MM.1S (cell line): Measurements from ENCODE around the gene NANS.

ENCODE experiments used
- DNase-seq: peaks from one replicate; pipeline ENCODE4 v3.0.0-alpha.2; 2015
- H2AFZ ChIP-seq: fragments of 300-600 bp; sonication (generic); 2 replicates; pipeline ENCODE4 v1.6.0; 2016; ENCODE audit warnings: antibody characterized with exemption, low read length
- H3F3A ChIP-seq: fragments of 300-600 bp; sonication (generic); 2 replicates; pipeline ENCODE4 v1.6.1; 2016; ENCODE audit warnings: mild to moderate bottlenecking, antibody characterized with exemption, low read length, moderate library complexity, mixed read lengths; ENCODE audit not compliant: insufficient read depth
- H3K27ac ChIP-seq: fragments of 300-600 bp; sonication (generic); 2 replicates; pipeline ENCODE4 v1.5.1; 2016; ENCODE audit warnings: mild to moderate bottlenecking, low read length
- H3K27me3 ChIP-seq: fragments of 300-600 bp; sonication (generic); replicated peaks from 2 replicates; pipeline ENCODE4 v1.6.0; 2016; ENCODE audit warnings: low read length; ENCODE audit not compliant: insufficient read depth
- H3K36me3 ChIP-seq: fragments of 300-600 bp; sonication (generic); replicated peaks from 2 replicates; pipeline ENCODE4 v1.6.1; 2016; ENCODE audit warnings: mild to moderate bottlenecking, low read length, mixed read lengths; ENCODE audit not compliant: insufficient read depth
- H3K4me1 ChIP-seq: fragments of 300-600 bp; sonication (generic); 2 replicates; pipeline ENCODE4 v1.6.1; 2016; ENCODE audit warnings: low read length, mixed read lengths
- H3K4me2 ChIP-seq: fragments of 300-600 bp; sonication (generic); 2 replicates; pipeline ENCODE4 v1.6.0; 2016; ENCODE audit warnings: low read depth, low read length
- H3K4me3 ChIP-seq: fragments of 300-600 bp; sonication (generic); 2 replicates; pipeline ENCODE4 v1.5.1; 2016; ENCODE audit warnings: low read length, mixed read lengths
- H3K79me2 ChIP-seq: fragments of 300-600 bp; sonication (generic); 2 replicates; pipeline ENCODE4 v1.6.1; 2016; ENCODE audit warnings: mixed run types, low read length, mixed read lengths
- H3K9ac ChIP-seq: fragments of 300-600 bp; sonication (generic); 2 replicates; pipeline ENCODE4 v1.6.1; 2016; ENCODE audit warnings: low read length, mixed read lengths
- H3K9me2 ChIP-seq: fragments of 300-600 bp; sonication (generic); replicated peaks from 2 replicates; pipeline ENCODE4 v1.6.1; 2016; ENCODE audit warnings: mild to moderate bottlenecking, low read length, mixed read lengths; ENCODE audit not compliant: insufficient read depth
- H3K9me3 ChIP-seq: fragments of 300-600 bp; sonication (generic); replicated peaks from 2 replicates; pipeline ENCODE4 v1.6.1; 2016; ENCODE audit warnings: mild to moderate bottlenecking, low read length, mixed read lengths; ENCODE audit not compliant: insufficient read depth
- H4K20me1 ChIP-seq: fragments of 300-600 bp; sonication (generic); 2 replicates; pipeline ENCODE4 v1.6.1; 2016; ENCODE audit warnings: mild to moderate bottlenecking, low read length, moderate library complexity, mixed read lengths; ENCODE audit not compliant: insufficient read depth
- EZH2 ChIP-seq: fragments of 300-600 bp; sonication (generic); optimal IDR thresholded peaks from 2 replicates; pipeline ENCODE3; 2017; ENCODE audit warnings: low read depth, mild to moderate bottlenecking, antibody characterized with exemption, low read length, mixed read lengths
- EZH2phosphoT487 ChIP-seq: fragments of 300-600 bp; sonication (generic); IDR thresholded peaks from 2 replicates; pipeline ENCODE4 v1.6.1; 2018; ENCODE audit warnings: antibody characterized with exemption, low read length
- TF ChIP-seq, protein P1 (sequence below): fragments of 300-600 bp; sonication (generic); IDR thresholded peaks from 2 replicates; pipeline ENCODE4 v1.5.1; 2016; ENCODE audit warnings: antibody characterized with exemption, low read length, mixed read lengths

The NANS gene

GRCh38 chr9:98080326-98080725, 23.8 kb downstream of the NANS start:
- no peaks in the 10 kb centered on the region for H3F3A ChIP-seq
- no peak overlapping the region for H3K27ac ChIP-seq
- H3K36me3 ChIP-seq: peaks cover 7% of the 10 kb centered on the region

DNA sequence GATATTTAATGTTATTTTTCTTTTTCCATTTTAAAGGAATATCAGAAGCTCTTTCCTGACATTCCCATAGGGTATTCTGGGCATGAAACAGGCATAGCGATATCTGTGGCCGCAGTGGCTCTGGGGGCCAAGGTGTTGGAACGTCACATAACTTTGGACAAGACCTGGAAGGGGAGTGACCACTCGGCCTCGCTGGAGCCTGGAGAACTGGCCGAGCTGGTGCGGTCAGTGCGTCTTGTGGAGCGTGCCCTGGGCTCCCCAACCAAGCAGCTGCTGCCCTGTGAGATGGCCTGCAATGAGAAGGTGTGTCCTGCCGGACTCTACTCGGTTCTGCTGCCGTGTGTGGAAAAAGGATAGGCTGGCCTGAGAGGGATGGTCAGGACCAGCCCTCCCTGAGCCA, 24.2 kb downstream of the NANS start:
- H3F3A ChIP-seq: no peaks in the 10 kb centered on the region
- no peak overlapping the region for H3K9ac ChIP-seq
- no peak overlapping the region for H3K4me2 ChIP-seq
- H3K27me3 ChIP-seq: no peaks in the 10 kb centered on the region
- no peaks in the 10 kb centered on the region for H3K9me3 ChIP-seq
- H3K9me2 ChIP-seq: no peaks in the 10 kb centered on the region
- no peaks in the 10 kb centered on the region for H3K4me1 ChIP-seq
- H4K20me1 ChIP-seq: no peaks in the 10 kb centered on the region
- H3K27ac ChIP-seq: no peak overlapping the region
- no peak overlapping the region for H2AFZ ChIP-seq
- TF ChIP-seq EZH2phosphoT487: no peak
- TF ChIP-seq, protein P1, sequence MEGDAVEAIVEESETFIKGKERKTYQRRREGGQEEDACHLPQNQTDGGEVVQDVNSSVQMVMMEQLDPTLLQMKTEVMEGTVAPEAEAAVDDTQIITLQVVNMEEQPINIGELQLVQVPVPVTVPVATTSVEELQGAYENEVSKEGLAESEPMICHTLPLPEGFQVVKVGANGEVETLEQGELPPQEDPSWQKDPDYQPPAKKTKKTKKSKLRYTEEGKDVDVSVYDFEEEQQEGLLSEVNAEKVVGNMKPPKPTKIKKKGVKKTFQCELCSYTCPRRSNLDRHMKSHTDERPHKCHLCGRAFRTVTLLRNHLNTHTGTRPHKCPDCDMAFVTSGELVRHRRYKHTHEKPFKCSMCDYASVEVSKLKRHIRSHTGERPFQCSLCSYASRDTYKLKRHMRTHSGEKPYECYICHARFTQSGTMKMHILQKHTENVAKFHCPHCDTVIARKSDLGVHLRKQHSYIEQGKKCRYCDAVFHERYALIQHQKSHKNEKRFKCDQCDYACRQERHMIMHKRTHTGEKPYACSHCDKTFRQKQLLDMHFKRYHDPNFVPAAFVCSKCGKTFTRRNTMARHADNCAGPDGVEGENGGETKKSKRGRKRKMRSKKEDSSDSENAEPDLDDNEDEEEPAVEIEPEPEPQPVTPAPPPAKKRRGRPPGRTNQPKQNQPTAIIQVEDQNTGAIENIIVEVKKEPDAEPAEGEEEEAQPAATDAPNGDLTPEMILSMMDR: no peak
- no peak for TF ChIP-seq EZH2
- H3K36me3 ChIP-seq: peaks cover 7% of the 10 kb centered on the region
- DNase-seq: no peak
- H3K79me2 ChIP-seq: peaks cover 4% of the 10 kb centered on the region; the same call in 1 of the 2 replicates
- H3K4me3 ChIP-seq: no peak overlapping the region

More at GRCh38 chr9:98080326-98080725, 23.8 kb downstream of the NANS start:
- TF ChIP-seq EZH2: no peak
- TF ChIP-seq EZH2phosphoT487: no peak
- TF ChIP-seq, protein P1: no peak
- no peaks in the 10 kb centered on the region for H3K9me3 ChIP-seq
- H3K4me3 ChIP-seq: no peak overlapping the region
- DNase-seq: no peak
- H3K4me2 ChIP-seq: no peak overlapping the region
- H3K79me2 ChIP-seq: peaks cover 9% of the 10 kb centered on the region; the same call in 1 of the 2 replicates
- H3K9ac ChIP-seq: no peak overlapping the region
- no peak overlapping the region for H2AFZ ChIP-seq
- no peaks in the 10 kb centered on the region for H4K20me1 ChIP-seq
- no peaks in the 10 kb centered on the region for H3K9me2 ChIP-seq
- H3K27me3 ChIP-seq: no peaks in the 10 kb centered on the region
- no peaks in the 10 kb centered on the region for H3K4me1 ChIP-seq

- Histone ChIP-seq H3K36me3 (peaks cover 7% of the 10 kb centered on the region), H4K20me1 (no peaks in the 10 kb centered on the region), H3K27ac (no peak overlapping the region), H3K9ac (no peak overlapping the region), H3K4me2 (no peak overlapping the region), H3K9me3 (no peaks in the 10 kb centered on the region), H3K4me3 (no peak overlapping the region), H3K9me2 (no peaks in the 10 kb centered on the region), H3F3A (no peaks in the 10 kb centered on the region), H2AFZ (no peak overlapping the region), H3K79me2 (no peaks in the 10 kb centered on the region), H3K4me1 (no peaks in the 10 kb centered on the region), H3K27me3 (no peaks in the 10 kb centered on the region)
- DNase-seq: no peak
- TF ChIP-seq EZH2phosphoT487: no peak
- TF ChIP-seq EZH2: no peak
- TF ChIP-seq, protein P1: no peak
Measured at GRCh38 chr9:98081477-98082219, 25.1 kb downstream of the NANS start.
